Muscle of leg (tissue), 11 donors: ENCODE measurements around the gene ADGRB3. TPM values are rescaled to one million over a fixed set of nuclear protein-coding genes. Genes with fewer than 3 reads are reported as not detected.
"Not testable (repeated sequence)": the region's sequence is repeated elsewhere in the genome, so short reads cannot be mapped to it uniquely, and the experiment has no call there.

Experiments used
- DNase-seq: peaks from one replicate; pipeline ENCODE4 v3.0.0; 2013
- H3K27ac ChIP-seq: one replicate; pipeline ENCODE4 v1.5.1; 2013; ENCODE audit warnings: mild to moderate bottlenecking, low read length, control low read depth
- H3K27me3 ChIP-seq: one replicate; pipeline ENCODE4 v1.6.1; 2013; ENCODE audit warnings: low read length; ENCODE audit not compliant: control insufficient read depth, insufficient read depth
- H3K36me3 ChIP-seq: one replicate; pipeline ENCODE4 v1.6.1; 2013; ENCODE audit warnings: low read length; ENCODE audit not compliant: control insufficient read depth, insufficient read depth
- H3K4me1 ChIP-seq: one replicate; pipeline ENCODE4 v1.6.1; 2013; ENCODE audit warnings: low read length; ENCODE audit not compliant: control insufficient read depth, insufficient read depth
- H3K4me3 ChIP-seq: one replicate; pipeline ENCODE4 v1.5.1; 2013; ENCODE audit warnings: low read length, control low read depth
- H3K9me3 ChIP-seq: replicated peaks from 2 replicates; pipeline ENCODE4 v1.6.1; 2013; ENCODE audit warnings: low read depth, low read length; ENCODE audit not compliant: control insufficient read depth
- WGBS: methylation state at CpG from one replicate; pipeline ENCODE4 v1.1.5; 2013; ENCODE audit warnings: missing lambda C conversion rate; ENCODE audit not compliant: insufficient coverage; 5-methylcytosine and 5-hydroxymethylcytosine counted together
- polyA plus RNA-seq, 8 donors: library from polyadenylated mRNA; unstranded; fragments of 120-200 nt; gene quantifications; one replicate each; pipeline versions ENCODE4 v1.2.1 to v1.2.3, GENCODE V29; 2013; ENCODE audit warnings: inconsistent platforms in 1 of 8, low replicate concordance in 1 of 8; ENCODE audit not compliant: insufficient read length in 8 of 8, insufficient read depth in 1 of 8
- total RNA-seq: library from RNA; stranded (reverse); fragments of 120-200 nt; gene quantifications from one replicate; pipeline ENCODE4 v1.2.4, GENCODE V29; 2013

The ADGRB3 gene
- total and polyA plus RNA-seq, 9 donors: 0.78 to 2.6 (median 1.3) TPM

- Histone ChIP-seq H3K27ac (no peak overlapping the region), H3K9me3 (no peaks in the 10 kb centered on the region), H3K4me1 (no peaks in the 10 kb centered on the region), H3K36me3 (no peaks in the 10 kb centered on the region), H3K27me3 (no peaks in the 10 kb centered on the region), H3K4me3 (no peak overlapping the region)
- no peak for DNase-seq
Observed at GRCh38 chr6:68973066-68973465, 338.0 kb downstream of the ADGRB3 start.

GRCh38 chr6:68975064-68975463 is 340.0 kb downstream of the ADGRB3 start:
- 0% methylated on average over 1 of the region's 2 CpGs for WGBS
- H3K36me3 ChIP-seq: no peaks in the 10 kb centered on the region
- no peak overlapping the region for H3K4me3 ChIP-seq
- H3K9me3 ChIP-seq: no peaks in the 10 kb centered on the region
- H3K27me3 ChIP-seq: no peaks in the 10 kb centered on the region
- H3K4me1 ChIP-seq: no peaks in the 10 kb centered on the region
- H3K27ac ChIP-seq: no peak overlapping the region
- DNase-seq: peak; percentile 61

- Histone ChIP-seq H3K4me1 (no peaks in the 10 kb centered on the region), H3K9me3 (no peaks in the 10 kb centered on the region), H3K27ac (no peak overlapping the region), H3K36me3 (no peaks in the 10 kb centered on the region), H3K4me3 (no peak overlapping the region), H3K27me3 (no peaks in the 10 kb centered on the region)
- DNase-seq: no peak
Observed at GRCh38 chr6:68975816-68976215, 340.7 kb downstream of the ADGRB3 start.

- no peaks in the 10 kb centered on the region for H3K4me1 ChIP-seq
- DNase-seq: no peak
- no peaks in the 10 kb centered on the region for H3K36me3 ChIP-seq
- no CpG with 5 or more reads among the region's 4 CpGs for WGBS
- no peaks in the 10 kb centered on the region for H3K9me3 ChIP-seq
- no peak overlapping the region for H3K27ac ChIP-seq
- no peak overlapping the region for H3K4me3 ChIP-seq
- H3K27me3 ChIP-seq: no peaks in the 10 kb centered on the region
Observed at GRCh38 chr6:68976260-68976659, 341.2 kb downstream of the ADGRB3 start.

GRCh38 chr6:68978411-68978810 is 343.3 kb downstream of the ADGRB3 start:
- no peaks in the 10 kb centered on the region for H3K9me3 ChIP-seq
- no peaks in the 10 kb centered on the region for H3K4me1 ChIP-seq
- H3K27ac ChIP-seq: no peak overlapping the region
- no peaks in the 10 kb centered on the region for H3K27me3 ChIP-seq
- H3K36me3 ChIP-seq: no peaks in the 10 kb centered on the region
- DNase-seq: no peak
- no peak overlapping the region for H3K4me3 ChIP-seq

- not testable (repeated sequence) for DNase-seq, H3K36me3 ChIP-seq, H3K4me3 ChIP-seq, H3K9me3 ChIP-seq, H3K4me1 ChIP-seq, H3K27ac ChIP-seq, H3K27me3 ChIP-seq
- 93% methylated on average over 6 of the region's 7 CpGs for WGBS
Observed at GRCh38 chr6:68981668-68982067, 346.6 kb downstream of the ADGRB3 start.

- DNase-seq: peak; percentile 49
- Histone ChIP-seq H3K36me3 (no peaks in the 10 kb centered on the region), H3K27ac (no peak overlapping the region), H3K27me3 (no peaks in the 10 kb centered on the region), H3K9me3 (no peaks in the 10 kb centered on the region), H3K4me1 (no peaks in the 10 kb centered on the region), H3K4me3 (no peak overlapping the region)
- WGBS: no CpG with 5 or more reads among the region's 2 CpGs
Observed at GRCh38 chr6:68988698-68989097, 353.6 kb downstream of the ADGRB3 start.

- Histone ChIP-seq H3K27ac (no peak overlapping the region), H3K4me3 (no peak overlapping the region), H3K9me3 (no peaks in the 10 kb centered on the region), H3K4me1 (no peaks in the 10 kb centered on the region), H3K36me3 (no peaks in the 10 kb centered on the region), H3K27me3 (no peaks in the 10 kb centered on the region)
- peak; percentile 60 for DNase-seq
- WGBS: 57% methylated on average over 1 of the region's 4 CpGs
Observed at GRCh38 chr6:68990317-68990716, 355.2 kb downstream of the ADGRB3 start.

GRCh38 chr6:68993911-68994310 is 358.8 kb downstream of the ADGRB3 start:
- H3K9me3 ChIP-seq: no peaks in the 10 kb centered on the region
- H3K27ac ChIP-seq: no peak overlapping the region
- 75% methylated on average over 2 of the region's 5 CpGs for WGBS
- H3K36me3 ChIP-seq: no peaks in the 10 kb centered on the region
- no peaks in the 10 kb centered on the region for H3K27me3 ChIP-seq
- H3K4me1 ChIP-seq: no peaks in the 10 kb centered on the region
- no peak overlapping the region for H3K4me3 ChIP-seq
- no peak for DNase-seq

GRCh38 chr6:68994521-68994920 is 359.4 kb downstream of the ADGRB3 start:
- DNase-seq: peak; percentile 7
- H3K27ac ChIP-seq: no peak overlapping the region

GRCh38 chr6:69005199-69005598 is 370.1 kb downstream of the ADGRB3 start:
- WGBS: 90% methylated on average over 2 of the region's 5 CpGs
- Histone ChIP-seq H3K9me3 (no peaks in the 10 kb centered on the region), H3K4me3 (no peak overlapping the region), H3K4me1 (no peaks in the 10 kb centered on the region), H3K27ac (no peak overlapping the region), H3K27me3 (no peaks in the 10 kb centered on the region), H3K36me3 (no peaks in the 10 kb centered on the region)
- DNase-seq: no peak

More at GRCh38 chr6:68994521-68994920, 359.4 kb downstream of the ADGRB3 start:
- H3K4me3 ChIP-seq: no peak overlapping the region
- no peaks in the 10 kb centered on the region for H3K36me3 ChIP-seq
- no CpG with 5 or more reads among the region's 1 CpG for WGBS
- no peaks in the 10 kb centered on the region for H3K9me3 ChIP-seq
- H3K4me1 ChIP-seq: no peaks in the 10 kb centered on the region
- no peaks in the 10 kb centered on the region for H3K27me3 ChIP-seq
